Mesenchymal stem cell (in vitro differentiated cells and primary cell): Measurements from ENCODE around the gene DIPK1C.

ENCODE experiments used
- DNase-seq: peaks from one replicate; pipeline ENCODE4 v3.0.0-alpha.2; 2013
- H2AFZ ChIP-seq: one replicate; pipeline ENCODE4 v1.6.1; 2013; ENCODE audit warnings: low read depth, mild to moderate bottlenecking, control low read depth, inconsistent platforms, low read length, moderate library complexity
- H2AK5ac ChIP-seq: 2 replicates; pipeline ENCODE4 v1.6.1; 2013; ENCODE audit warnings: low read length, moderate library complexity, mild to moderate bottlenecking, inconsistent platforms; ENCODE audit not compliant: severe bottlenecking
- H2BK120ac ChIP-seq: one replicate; pipeline ENCODE4 v1.6.1; 2013; ENCODE audit warnings: low read depth, mild to moderate bottlenecking, inconsistent platforms, low read length, moderate library complexity
- H2BK12ac ChIP-seq, 2 experiments: one replicate each; pipeline ENCODE4 v1.6.1; 2013; ENCODE audit warnings: inconsistent platforms in 2 of 2, low read length in 2 of 2, mild to moderate bottlenecking in 2 of 2, moderate library complexity in 2 of 2, control low read depth in 1 of 2
- H2BK15ac ChIP-seq: one replicate; pipeline ENCODE4 v1.6.1; 2013; ENCODE audit warnings: mild to moderate bottlenecking, low read depth, inconsistent platforms; ENCODE audit not compliant: poor library complexity, severe bottlenecking
- H2BK5ac ChIP-seq: 2 replicates; pipeline ENCODE4 v1.6.1; 2013; ENCODE audit warnings: low read depth, mild to moderate bottlenecking, low read length, control low read depth, inconsistent platforms; ENCODE audit not compliant: poor library complexity, severe bottlenecking
- H3K14ac ChIP-seq, 2 experiments: one replicate each; pipeline ENCODE4 v1.6.1; 2013; ENCODE audit warnings: inconsistent platforms in 2 of 2, low read length in 2 of 2, control low read depth in 1 of 2, mild to moderate bottlenecking in 1 of 2, moderate library complexity in 1 of 2
- H3K18ac ChIP-seq, 2 experiments: one replicate each; pipeline ENCODE4 v1.6.1; 2013; ENCODE audit warnings: inconsistent platforms in 2 of 2, low read length in 2 of 2, control low read depth in 1 of 2, low read depth in 1 of 2, mild to moderate bottlenecking in 1 of 2
- H3K23ac ChIP-seq, 2 experiments: one replicate each; pipeline ENCODE4 v1.6.1; 2013; ENCODE audit warnings: inconsistent platforms in 2 of 2, low read length in 2 of 2, mild to moderate bottlenecking in 2 of 2, moderate library complexity in 2 of 2, control low read depth in 1 of 2
- H3K27ac ChIP-seq: 2 replicates; pipeline ENCODE4 v1.5.1; 2013; ENCODE audit warnings: mild to moderate bottlenecking, moderate library complexity, low read length, control low read depth, inconsistent platforms; ENCODE audit not compliant: poor library complexity, severe bottlenecking
- H3K27me3 ChIP-seq, 2 experiments: 2 replicates each; pipeline versions ENCODE4 v1.6.1 to v1.7.0; 2013; ENCODE audit warnings: low read length in 2 of 2, mild to moderate bottlenecking in 2 of 2, moderate library complexity in 2 of 2, control low read depth in 1 of 2, inconsistent platforms in 1 of 2; ENCODE audit not compliant: control insufficient read depth in 1 of 2, insufficient read depth in 1 of 2
- H3K36me3 ChIP-seq, 2 experiments: 2 replicates each; pipeline versions ENCODE4 v1.6.1 to v1.7.0; 2013; ENCODE audit warnings: low read length in 2 of 2, control low read depth in 1 of 2, inconsistent platforms in 1 of 2, low read depth in 1 of 2, mild to moderate bottlenecking in 1 of 2; ENCODE audit not compliant: insufficient read depth in 2 of 2, control insufficient read depth in 1 of 2
- H3K4ac ChIP-seq, 2 experiments: one replicate each; pipeline ENCODE4 v1.6.1; 2013; ENCODE audit warnings: inconsistent platforms in 2 of 2, low read length in 2 of 2, mild to moderate bottlenecking in 2 of 2, moderate library complexity in 2 of 2, control low read depth in 1 of 2, low read depth in 1 of 2
- H3K4me1 ChIP-seq: 2 replicates; pipeline ENCODE4 v1.6.1; 2013; ENCODE audit warnings: low read depth, low read length, control low read depth; ENCODE audit not compliant: control insufficient read depth, insufficient read depth
- H3K4me2 ChIP-seq: 2 replicates; pipeline ENCODE4 v1.6.1; 2013; ENCODE audit warnings: low read length, mild to moderate bottlenecking, inconsistent platforms; ENCODE audit not compliant: poor library complexity, severe bottlenecking
- H3K4me3 ChIP-seq, 2 experiments: 2 replicates each; pipeline versions ENCODE4 v1.5.1 to v1.7.0; 2013; ENCODE audit warnings: low read length in 2 of 2, mild to moderate bottlenecking in 2 of 2, control low read depth in 1 of 2, low read depth in 1 of 2; ENCODE audit not compliant: insufficient read depth in 1 of 2
- H3K79me1 ChIP-seq: replicated peaks from 2 replicates; pipeline ENCODE4 v1.6.1; 2013; ENCODE audit warnings: mild to moderate bottlenecking, control low read depth, low read length, inconsistent platforms; ENCODE audit not compliant: poor library complexity, severe bottlenecking
- H3K9ac ChIP-seq: 2 replicates; pipeline ENCODE4 v1.7.0; 2013; ENCODE audit warnings: mild to moderate bottlenecking, low read length, moderate library complexity
- H3K9me3 ChIP-seq: 2 replicates; pipeline ENCODE4 v1.7.0; 2013; ENCODE audit warnings: mild to moderate bottlenecking, low read length; ENCODE audit not compliant: control insufficient read depth
- H4K8ac ChIP-seq: one replicate; pipeline ENCODE4 v1.6.1; 2013; ENCODE audit warnings: inconsistent platforms, mild to moderate bottlenecking, low read length, moderate library complexity
- H4K91ac ChIP-seq: one replicate; pipeline ENCODE4 v1.6.1; 2013; ENCODE audit warnings: mild to moderate bottlenecking, low read length, inconsistent platforms
- WGBS: methylation state at CpG from one replicate; pipeline ENCODE4 v1.1.7; 2013; ENCODE audit warnings: mixed read lengths; 5-methylcytosine and 5-hydroxymethylcytosine counted together

The DIPK1C gene

GRCh38 chr18:74430806-74431571 lies 26.1 kb downstream of the DIPK1C start:
- H3K9ac ChIP-seq = no peak overlapping the region
- no peak overlapping the region for H3K14ac ChIP-seq
- no peak overlapping the region for H3K4ac ChIP-seq
- peaks cover 3 to 56% of the 10 kb centered on the region in 2 experiments for H3K27me3 ChIP-seq
- H3K79me1 ChIP-seq = no peaks in the 10 kb centered on the region
- H3K27ac ChIP-seq = no peak overlapping the region
- DNase-seq = no peak
- no peak overlapping the region for H2BK120ac ChIP-seq
- no peak overlapping the region for H4K8ac ChIP-seq
- H3K36me3 ChIP-seq = no peaks in the 10 kb centered on the region
- no peak overlapping the region for H3K4me3 ChIP-seq
- no peak overlapping the region for H2AK5ac ChIP-seq
- H3K4me2 ChIP-seq = no peak overlapping the region
- no peak overlapping the region for H4K91ac ChIP-seq
- peaks cover 1% of the 10 kb centered on the region for H3K4me1 ChIP-seq
- no peak overlapping the region for H3K23ac ChIP-seq
- H3K9me3 ChIP-seq = peaks cover 5% of the 10 kb centered on the region
- H2BK15ac ChIP-seq = no peak overlapping the region
- no peak overlapping the region for H2BK5ac ChIP-seq
- H2BK12ac ChIP-seq = no peak overlapping the region
- no peak overlapping the region for H2AFZ ChIP-seq
- H3K18ac ChIP-seq = no peak overlapping the region
- WGBS = 65% methylated on average over 15 of the region's 15 CpGs

GRCh38 chr18:74430231-74430630 lies 26.9 kb downstream of the DIPK1C start:
- Histone ChIP-seq H3K4me2 (no peak overlapping the region), H3K27ac (no peak overlapping the region), H3K27me3 (peaks cover 0 to 49% of the 10 kb centered on the region in 2 experiments), H4K8ac (no peak overlapping the region), H2BK120ac (no peak overlapping the region), H3K14ac (no peak overlapping the region), H3K18ac (no peak overlapping the region), H4K91ac (no peak overlapping the region), H2BK15ac (no peak overlapping the region), H2BK5ac (no peak overlapping the region), H3K23ac (no peak overlapping the region), H3K79me1 (no peaks in the 10 kb centered on the region), H3K4me1 (no peaks in the 10 kb centered on the region), H3K4ac (no peak overlapping the region), H3K4me3 (no peak overlapping the region), H3K9ac (no peak overlapping the region), H3K9me3 (peaks cover 11% of the 10 kb centered on the region), H2AK5ac (no peak overlapping the region), H3K36me3 (no peaks in the 10 kb centered on the region), H2BK12ac (no peak overlapping the region), H2AFZ (no peak overlapping the region)
- 54% methylated on average over 4 of the region's 5 CpGs for WGBS
- no peak for DNase-seq

GRCh38 chr18:74429096-74429495 lies 28.0 kb downstream of the DIPK1C start:
- H2AFZ ChIP-seq = no peak overlapping the region
- WGBS = 50% methylated on average over 6 of the region's 7 CpGs
- H3K9me3 ChIP-seq = peaks cover 21% of the 10 kb centered on the region
- H3K9ac ChIP-seq = no peak overlapping the region
- no peak overlapping the region for H2BK120ac ChIP-seq
- no peaks in the 10 kb centered on the region for H3K36me3 ChIP-seq
- no peak overlapping the region for H3K4me3 ChIP-seq
- H3K27ac ChIP-seq = no peak overlapping the region
- peaks cover 0 to 44% of the 10 kb centered on the region in 2 experiments for H3K27me3 ChIP-seq
- no peak overlapping the region for H3K18ac ChIP-seq
- H2BK15ac ChIP-seq = no peak overlapping the region
- DNase-seq = no peak
- H4K8ac ChIP-seq = no peak overlapping the region
- no peak overlapping the region for H3K23ac ChIP-seq
- H2AK5ac ChIP-seq = no peak overlapping the region
- no peak overlapping the region for H4K91ac ChIP-seq
- H3K4ac ChIP-seq = no peak overlapping the region
- no peak overlapping the region for H3K4me2 ChIP-seq
- H2BK12ac ChIP-seq = no peak overlapping the region
- H3K79me1 ChIP-seq = no peaks in the 10 kb centered on the region
- no peak overlapping the region for H3K14ac ChIP-seq
- H3K4me1 ChIP-seq = no peaks in the 10 kb centered on the region
- H2BK5ac ChIP-seq = no peak overlapping the region

GRCh38 chr18:74427442-74428112 lies 29.5 kb downstream of the DIPK1C start:
- no peak overlapping the region for H2BK12ac ChIP-seq
- no peak overlapping the region for H3K18ac ChIP-seq
- H3K27ac ChIP-seq = no peak overlapping the region
- no peak overlapping the region for H2BK120ac ChIP-seq
- H3K27me3 ChIP-seq = peaks cover 0 to 40% of the 10 kb centered on the region in 2 experiments
- H4K8ac ChIP-seq = peak overlapping the region; percentile 4
- H2AFZ ChIP-seq = no peak overlapping the region
- H3K4me3 ChIP-seq = peak overlapping the region in 1 of 2 experiments; percentile 22
- no peaks in the 10 kb centered on the region for H3K4me1 ChIP-seq
- no peak overlapping the region for H3K4me2 ChIP-seq
- no peak for DNase-seq
- no peak overlapping the region for H2AK5ac ChIP-seq
- H3K4ac ChIP-seq = no peak overlapping the region
- 94% methylated on average over 24 of the region's 24 CpGs for WGBS
- no peaks in the 10 kb centered on the region for H3K79me1 ChIP-seq
- H3K36me3 ChIP-seq = no peaks in the 10 kb centered on the region
- no peak overlapping the region for H3K23ac ChIP-seq
- no peak overlapping the region for H4K91ac ChIP-seq
- peak overlapping the region in 1 of 2 experiments; percentile 13 for H3K14ac ChIP-seq
- peaks cover 27% of the 10 kb centered on the region for H3K9me3 ChIP-seq
- no peak overlapping the region for H3K9ac ChIP-seq
- no peak overlapping the region for H2BK15ac ChIP-seq
- no peak overlapping the region for H2BK5ac ChIP-seq
